CD4-positive, alpha-beta T cell treated with Interleukin-15 for 4 hours (primary cell): ENCODE data around the gene GFM2.
"Not testable (repeated sequence)": the region's sequence is repeated elsewhere in the genome, so short reads cannot be mapped to it uniquely, and the experiment has no call there.

ENCODE experiments used
- DNase-seq: peaks from one replicate; pipeline ENCODE4 v3.0.0-alpha.2; 2020; ENCODE audit warnings: low spot score

GFM2 gene, protein sequence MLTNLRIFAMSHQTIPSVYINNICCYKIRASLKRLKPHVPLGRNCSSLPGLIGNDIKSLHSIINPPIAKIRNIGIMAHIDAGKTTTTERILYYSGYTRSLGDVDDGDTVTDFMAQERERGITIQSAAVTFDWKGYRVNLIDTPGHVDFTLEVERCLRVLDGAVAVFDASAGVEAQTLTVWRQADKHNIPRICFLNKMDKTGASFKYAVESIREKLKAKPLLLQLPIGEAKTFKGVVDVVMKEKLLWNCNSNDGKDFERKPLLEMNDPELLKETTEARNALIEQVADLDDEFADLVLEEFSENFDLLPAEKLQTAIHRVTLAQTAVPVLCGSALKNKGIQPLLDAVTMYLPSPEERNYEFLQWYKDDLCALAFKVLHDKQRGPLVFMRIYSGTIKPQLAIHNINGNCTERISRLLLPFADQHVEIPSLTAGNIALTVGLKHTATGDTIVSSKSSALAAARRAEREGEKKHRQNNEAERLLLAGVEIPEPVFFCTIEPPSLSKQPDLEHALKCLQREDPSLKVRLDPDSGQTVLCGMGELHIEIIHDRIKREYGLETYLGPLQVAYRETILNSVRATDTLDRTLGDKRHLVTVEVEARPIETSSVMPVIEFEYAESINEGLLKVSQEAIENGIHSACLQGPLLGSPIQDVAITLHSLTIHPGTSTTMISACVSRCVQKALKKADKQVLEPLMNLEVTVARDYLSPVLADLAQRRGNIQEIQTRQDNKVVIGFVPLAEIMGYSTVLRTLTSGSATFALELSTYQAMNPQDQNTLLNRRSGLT

DNA sequence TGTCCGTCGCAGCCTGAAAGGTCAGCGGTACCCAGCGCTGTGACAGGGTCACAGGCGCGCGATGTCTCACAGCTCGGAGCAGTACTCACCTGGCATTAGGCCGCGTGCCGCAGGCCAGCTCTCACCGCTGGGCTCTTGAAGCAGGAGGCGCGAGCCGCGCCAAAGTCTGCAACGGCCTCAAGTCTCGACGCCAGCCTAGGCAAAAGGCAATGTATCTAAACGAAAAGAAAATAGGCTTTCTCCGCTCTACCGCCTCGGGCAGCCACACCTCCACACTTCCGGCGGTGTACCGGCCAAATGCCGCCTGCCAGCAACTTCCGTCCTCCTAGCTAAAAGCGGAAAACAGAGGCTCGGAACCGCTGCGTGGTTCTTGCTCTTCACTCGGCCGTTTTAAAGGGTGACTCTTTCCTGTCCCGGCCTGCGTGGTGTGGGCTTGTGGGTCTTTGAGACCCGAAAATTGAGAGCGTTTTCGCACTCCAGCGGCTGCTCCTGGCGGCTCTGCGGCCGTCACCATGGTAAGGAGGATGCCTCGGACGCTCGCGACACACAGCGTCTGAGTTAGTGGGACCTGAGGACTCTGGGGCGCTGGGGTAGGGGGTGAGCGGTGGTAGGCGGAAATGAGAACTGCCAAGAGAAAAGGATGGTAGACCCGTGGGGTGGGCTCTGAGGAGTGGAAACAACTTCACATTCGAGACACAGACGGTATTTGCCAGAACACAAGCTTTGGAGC is at the start of gene GFM2, which contains the start of gene NSA2:
Gene GFM2, minus strand, starts transcription at position 269 of the 730 bp plus-strand sequence. CDS start 3,375 bp downstream, outside the sequence.
Gene NSA2, plus strand, starts transcription at position 401 of the 730 bp plus-strand sequence. Its CDS starts 112 bp downstream, at position 513.
- peak; percentile 92 for DNase-seq

DNA sequence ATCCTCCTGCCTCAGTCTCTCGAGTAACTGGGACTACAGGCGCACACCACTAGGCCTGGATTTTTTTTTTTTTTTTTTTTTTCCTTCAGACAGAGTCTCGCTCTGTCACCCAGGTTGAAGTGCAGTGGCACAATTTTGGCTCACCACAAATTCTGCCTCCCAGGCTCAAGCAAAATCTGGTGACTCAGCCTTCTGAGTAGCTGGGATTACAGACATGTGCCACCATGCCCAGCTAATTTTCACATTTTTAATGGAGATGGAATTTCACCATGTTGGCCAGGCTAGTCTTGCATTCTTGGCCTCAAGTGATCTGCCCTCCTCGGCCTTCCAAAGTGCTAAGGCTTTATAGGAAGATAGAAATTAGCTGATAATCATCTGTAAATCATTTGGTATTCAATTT is 44.0 kb upstream of the GFM2 start:
- DNase-seq = no peak

DNA sequence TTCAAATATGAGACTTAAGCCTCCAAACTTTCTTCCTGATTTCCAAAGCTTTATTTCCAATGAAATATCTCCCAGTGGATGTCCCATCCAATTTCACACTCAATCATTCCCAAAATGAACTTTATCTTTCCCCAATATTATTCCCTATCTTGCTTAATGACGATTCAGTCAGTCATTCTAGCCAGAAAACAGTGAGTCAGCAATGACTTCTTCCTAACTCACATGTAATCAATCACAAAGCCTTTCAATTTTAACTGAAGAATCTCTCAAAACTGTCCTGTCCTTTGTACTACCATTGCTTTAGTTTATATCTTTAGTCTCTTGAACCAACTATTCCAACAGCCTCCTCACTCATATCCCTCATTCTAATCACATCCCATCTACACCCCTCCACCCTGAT is 35.0 kb upstream of the GFM2 start:
- no peak for DNase-seq

DNA sequence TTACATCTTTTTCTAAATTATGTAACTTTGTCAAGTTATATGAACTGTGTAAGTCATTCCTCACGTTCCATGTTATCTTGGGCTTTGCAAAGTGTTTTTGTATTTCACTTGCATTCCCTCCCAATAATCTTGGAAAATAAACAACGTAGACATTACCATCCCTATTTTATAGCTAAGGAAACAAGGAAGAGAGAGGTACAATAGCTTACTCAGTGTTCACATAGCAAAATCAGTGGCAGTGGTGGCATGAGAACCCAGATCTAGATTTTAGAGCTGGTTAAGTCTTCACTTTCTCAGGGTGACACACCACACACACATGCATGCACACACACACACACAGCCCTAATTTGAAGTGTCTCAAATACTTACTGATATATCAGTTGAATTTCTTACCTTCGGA is 34.3 kb upstream of the GFM2 start:
- no peak for DNase-seq

DNA sequence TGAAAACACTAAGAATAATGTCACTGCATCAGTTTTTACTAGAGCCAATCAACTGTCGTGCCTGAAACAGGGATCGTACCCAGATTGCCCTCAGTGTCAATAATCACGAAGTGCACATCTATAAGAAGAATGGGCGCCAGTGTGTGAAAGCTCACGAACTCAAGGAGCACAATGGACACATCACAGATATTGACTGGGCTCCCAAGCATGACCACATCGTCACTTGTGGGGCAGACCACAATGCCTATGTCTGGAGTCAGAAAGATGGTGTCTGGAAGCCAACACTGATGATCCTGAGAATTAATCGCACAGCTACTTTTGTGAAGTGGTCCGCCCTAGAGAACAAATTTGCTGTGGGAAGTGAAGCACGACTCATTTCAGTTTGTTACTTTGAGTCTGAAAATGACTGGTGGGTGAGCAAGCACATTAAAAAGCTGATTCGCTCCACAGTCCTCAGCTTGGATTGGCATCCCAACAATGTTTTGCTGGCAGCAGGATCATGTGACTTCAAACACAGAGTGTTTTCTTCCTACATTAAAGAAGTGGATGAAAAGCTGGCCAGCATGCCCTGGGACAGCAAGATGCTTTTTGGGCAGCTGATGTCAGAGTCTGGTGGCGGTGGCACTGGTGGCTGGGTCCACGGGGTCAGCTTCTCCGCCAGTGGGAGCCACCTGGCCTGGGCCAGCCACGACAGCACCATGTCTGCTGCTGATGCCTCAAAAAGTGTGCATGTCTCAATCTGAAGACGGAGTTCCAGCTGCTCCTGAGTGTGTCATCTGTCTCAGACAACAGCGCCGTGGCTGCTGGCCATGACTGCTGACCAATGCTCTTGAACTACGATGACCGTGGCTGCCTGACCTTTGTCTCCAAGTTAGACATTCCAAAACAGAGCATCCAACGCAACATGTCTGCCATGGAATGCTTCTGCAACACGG is 32.3 kb upstream of the GFM2 start:
- no peak for DNase-seq

DNA sequence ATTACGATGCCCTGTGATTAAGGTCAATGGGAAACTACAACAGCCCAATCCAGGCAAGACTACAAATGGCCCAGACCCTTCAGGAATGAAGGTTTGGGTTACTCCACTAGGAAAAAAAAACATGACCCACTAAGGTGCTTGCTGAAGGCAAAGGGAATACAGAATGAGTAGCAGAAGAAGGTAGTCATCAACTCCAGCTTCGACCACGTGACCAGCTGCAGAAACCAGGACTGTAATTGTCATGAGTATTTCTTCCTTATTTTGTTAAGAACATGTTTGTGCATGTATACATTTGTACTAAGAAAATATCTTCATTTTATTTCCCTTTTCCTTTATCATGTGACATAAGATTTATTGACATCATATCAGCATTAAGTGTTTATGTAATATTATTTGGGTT is 24.8 kb upstream of the GFM2 start:
- DNase-seq = not testable (repeated sequence)

DNA sequence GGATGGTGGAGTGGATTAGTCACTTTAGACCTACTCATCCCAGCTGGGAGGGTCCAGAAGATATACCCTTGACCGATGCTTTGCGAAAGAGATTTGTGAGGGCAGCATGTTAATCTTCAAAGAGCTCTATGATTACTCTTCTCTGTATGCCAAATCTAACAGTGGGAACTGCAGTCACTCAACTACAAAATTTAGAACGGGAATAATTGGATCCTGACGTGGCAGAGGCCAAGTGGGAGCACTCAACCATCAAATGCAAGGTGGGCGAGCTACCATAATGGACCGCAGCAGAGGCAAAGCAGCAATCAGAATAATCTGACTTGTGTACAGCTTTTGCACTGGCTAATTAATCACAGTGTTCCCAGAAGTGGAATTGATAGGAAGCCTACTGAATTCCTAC is 20.5 kb upstream of the GFM2 start:
- no peak for DNase-seq

DNA sequence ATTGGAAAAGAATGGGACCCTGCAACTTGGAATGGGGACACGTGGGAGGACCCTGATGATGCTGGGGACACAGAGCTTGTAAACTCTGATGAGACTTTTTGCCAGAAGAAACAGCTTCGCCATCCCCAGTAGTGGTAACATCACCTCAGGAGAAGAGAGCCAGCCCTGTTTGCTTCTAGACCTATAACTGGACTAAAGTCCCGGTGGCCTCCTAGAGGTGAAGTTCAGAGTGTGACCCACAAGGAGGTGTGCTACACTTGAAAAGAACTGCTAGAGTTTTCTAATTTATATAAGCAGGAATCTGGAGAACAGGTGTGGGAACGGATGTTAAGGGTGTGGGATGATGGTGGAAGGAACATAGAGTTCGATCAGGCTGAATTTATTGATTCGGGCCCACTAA is 19.9 kb upstream of the GFM2 start:
- DNase-seq = no peak

DNA sequence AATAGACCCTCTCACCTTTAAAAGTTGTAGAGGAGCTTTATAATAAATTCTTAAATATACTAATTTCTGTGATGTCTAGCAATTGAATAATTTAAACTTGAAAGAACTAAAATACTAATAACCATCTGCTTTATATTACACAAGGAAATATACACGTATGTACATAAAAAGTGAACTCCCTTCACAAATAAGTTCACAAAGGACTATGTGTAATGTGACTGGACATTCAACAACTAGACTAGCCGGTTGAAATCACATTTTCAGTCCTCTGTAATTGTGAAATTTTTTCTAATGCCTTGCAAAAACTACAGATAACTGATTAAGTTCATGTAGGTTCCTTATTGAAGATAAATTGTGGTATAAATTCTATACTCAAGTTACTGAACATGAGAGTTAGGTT is 11.7 kb upstream of the GFM2 start:
- no peak for DNase-seq

DNA sequence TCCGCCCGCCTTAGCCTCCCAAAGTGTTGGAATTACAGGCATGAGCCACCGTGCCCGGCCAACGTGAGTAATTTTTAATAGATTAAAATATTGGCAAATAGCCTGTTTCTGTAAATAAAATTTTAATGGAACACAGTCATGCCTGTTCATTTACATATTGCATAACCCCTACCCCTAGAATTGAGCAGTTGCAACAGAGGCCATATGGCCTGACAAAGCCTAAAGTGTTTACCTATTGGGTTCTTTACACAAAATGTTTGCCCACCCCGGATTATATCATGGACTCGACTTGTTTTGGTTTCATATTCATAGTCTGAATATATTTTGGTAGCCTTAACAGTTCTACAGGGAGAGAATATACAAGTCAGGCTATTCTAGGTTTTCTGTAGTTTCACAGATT is 5.4 kb upstream of the GFM2 start:
- DNase-seq = no peak

DNA sequence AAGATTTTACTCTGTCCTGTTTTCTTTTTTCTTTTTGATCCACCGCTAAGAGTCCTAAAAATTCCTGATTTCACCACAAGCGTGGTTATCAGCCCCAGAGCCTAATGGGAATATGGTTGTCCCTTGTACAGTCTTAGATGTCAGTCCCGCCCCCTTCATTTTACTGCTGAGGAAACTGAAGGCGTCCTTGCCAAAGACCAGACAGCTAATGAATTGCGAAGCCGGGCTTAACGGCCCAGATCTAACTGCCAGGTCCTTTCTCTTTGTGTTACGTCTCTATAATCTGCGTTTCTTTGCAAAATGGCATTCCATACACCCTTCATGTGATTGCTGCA is 629 bp upstream of the GFM2 start:
- DNase-seq = no peak

DNA sequence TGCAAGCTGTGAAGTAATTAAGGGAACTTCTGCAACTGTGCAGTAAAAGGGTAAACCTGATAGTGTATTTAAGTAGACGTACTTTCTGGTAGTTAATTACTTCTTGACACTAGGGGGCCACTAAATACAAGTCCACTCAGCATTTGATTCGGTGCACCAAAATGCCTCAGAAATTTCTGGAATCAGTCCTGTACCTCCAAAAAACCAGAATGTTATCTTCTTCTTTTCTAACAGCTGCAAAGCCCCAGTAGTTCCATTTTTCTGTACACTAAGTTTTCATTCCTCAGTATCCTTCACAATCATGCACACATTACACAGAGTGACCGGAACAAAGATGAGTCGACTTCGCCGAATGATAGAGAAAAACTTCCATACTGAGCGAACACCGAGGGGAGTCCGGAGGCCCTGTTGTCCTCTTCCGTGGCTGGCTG is 484 bp downstream of the GFM2 start:
- peak; percentile 29 for DNase-seq

DNA sequence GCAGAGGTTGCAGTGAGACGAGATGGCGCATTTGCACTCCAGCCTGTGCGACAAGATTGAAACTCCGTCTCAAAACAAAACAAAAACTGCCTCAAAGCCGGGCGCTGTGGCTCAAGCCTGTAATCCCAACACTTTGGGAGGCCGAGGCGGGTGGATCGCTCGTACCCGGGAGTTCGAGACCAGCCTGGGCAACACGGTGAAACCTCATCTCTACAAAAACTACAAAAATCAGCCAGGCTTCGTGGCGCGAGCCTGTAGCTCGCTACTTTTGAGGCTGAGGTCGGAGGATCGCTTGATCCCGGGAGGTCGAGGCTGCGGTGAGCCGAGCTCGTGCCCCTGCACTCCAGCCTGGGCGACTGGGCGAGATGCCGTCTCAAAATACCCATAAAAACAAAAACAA is 988 bp downstream of the GFM2 start:
- DNase-seq = no peak

DNA sequence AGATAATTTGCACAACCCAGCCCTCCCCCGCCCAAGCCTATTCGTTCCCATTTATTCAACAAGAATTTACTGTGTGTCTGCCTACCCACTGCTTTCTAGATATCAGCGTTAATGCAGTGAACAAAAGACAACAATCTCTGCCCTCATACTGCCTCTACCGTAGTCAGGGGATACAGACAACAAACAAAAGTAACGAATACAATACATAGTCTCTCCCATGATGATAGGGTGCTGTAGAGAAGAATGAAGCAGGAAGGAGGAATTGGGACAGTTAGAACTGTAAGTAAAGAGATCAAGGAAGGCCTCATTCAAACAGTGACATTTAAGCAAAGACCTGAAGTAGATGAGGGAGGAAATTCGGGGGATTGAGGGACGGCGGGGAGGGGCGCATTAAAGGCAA is 1.7 kb downstream of the GFM2 start:
- no peak for DNase-seq

DNA sequence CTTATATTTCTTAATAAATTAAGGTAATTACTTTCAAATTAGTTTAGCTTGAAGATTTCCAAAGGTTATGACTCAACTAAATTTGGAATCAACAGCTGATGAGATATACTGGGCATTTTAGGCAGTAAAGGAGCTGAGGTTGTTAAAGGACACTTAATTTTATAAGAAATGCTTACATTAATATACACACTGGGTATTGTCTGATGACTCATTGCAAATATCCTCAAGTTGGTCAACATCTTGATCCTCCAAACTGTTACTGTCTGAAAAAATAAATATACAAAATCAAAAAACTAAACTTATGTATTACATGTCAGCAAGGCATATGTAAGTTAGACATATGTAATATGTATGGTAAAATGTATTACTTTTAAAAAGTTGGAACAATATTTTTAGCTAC is 3.4 kb downstream of the GFM2 start:
- no peak for DNase-seq

DNA sequence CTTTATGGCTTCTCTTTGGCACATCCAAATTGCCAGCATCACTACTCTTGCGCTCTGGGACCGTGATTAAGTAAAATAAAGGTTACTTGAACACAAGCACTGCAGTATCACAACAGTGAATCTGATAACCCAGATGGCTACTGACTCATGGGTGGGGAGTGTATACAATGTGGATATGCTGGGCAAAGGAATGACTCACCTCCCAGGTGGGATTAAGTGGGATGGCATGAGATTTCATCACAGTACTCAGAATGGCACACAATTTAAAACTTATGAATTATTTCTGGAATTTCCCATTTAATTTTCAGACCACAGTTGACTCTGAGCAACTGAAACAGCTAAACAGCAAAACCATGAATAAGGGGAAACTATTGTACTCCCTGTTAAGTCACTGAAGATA is 4.3 kb downstream of the GFM2 start:
- DNase-seq = peak; percentile 5

DNA sequence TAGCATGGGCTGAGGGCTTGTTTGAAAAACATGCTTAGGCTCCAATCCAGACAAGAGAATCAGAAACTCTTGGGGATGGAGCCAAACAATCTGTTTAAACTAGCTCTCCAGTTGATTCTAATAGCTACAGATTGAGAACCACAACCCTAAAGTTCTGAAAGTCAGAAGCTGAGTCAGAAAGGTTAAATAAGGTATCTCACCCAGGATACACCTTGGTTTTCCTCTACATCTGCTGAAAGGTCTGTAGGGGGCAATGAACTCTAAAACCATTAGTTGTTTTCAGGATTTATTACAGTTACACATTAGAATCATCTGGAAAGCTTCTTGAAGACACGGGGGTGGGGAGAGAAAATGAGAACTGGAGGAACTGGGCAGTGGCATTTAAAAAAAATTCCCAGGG is 5.7 kb downstream of the GFM2 start:
- no peak for DNase-seq

DNA sequence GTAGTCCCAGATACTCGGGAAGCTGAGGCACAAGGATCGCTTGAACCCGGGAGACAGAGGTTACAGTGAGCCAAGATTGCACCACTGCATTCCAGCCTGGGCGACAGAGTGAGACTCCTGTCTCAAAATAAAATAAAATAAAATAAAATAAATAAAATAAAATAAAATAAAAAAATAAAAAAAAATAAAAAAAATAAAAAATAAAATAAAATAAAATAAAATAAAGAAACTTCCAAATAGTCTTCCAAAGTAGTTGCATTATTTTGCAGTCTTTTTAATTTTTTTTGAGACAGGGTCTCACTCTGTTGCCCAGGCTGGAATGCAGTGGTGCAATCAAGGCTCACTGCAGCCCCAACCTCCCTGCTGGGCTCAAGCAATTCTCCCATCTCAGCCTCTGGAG is 18.2 kb downstream of the GFM2 start:
- not testable (repeated sequence) for DNase-seq

DNA sequence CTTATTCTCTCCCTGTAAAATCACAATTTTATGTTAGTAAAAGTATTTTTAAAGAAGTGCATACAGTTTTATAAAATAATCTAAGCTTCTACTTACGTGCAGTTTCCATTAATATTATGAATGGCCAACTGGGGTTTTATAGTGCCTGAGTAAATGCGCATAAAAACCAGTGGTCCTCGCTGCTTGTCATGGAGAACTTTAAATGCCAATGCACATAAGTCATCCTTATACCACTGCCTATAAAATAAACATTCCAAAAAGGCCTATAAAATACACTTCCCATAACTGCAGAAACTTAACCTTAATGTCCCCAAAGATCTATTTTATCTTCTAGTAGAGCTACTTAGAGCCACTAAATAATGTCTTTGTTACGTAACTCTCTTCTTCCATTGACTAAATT is 28.5 kb downstream of the GFM2 start:
- no peak for DNase-seq

DNA sequence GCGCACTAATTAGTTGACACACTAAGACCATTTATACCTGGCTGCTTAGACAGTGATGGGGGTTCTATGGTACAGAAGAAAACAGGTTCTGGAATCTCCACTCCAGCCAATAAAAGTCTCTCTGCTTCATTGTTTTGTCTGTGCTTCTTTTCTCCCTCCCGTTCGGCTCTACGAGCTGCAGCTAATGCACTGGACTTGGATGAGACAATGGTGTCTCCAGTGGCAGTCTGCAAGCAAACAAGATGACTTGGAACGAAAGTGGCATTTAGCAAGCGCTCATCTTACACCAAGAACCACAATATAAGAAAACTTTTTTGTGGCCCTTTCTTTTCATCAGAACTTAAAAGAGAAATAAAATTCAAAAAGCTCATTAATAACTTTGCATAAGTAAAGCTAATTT is 30.2 kb downstream of the GFM2 start:
- DNase-seq = no peak

DNA sequence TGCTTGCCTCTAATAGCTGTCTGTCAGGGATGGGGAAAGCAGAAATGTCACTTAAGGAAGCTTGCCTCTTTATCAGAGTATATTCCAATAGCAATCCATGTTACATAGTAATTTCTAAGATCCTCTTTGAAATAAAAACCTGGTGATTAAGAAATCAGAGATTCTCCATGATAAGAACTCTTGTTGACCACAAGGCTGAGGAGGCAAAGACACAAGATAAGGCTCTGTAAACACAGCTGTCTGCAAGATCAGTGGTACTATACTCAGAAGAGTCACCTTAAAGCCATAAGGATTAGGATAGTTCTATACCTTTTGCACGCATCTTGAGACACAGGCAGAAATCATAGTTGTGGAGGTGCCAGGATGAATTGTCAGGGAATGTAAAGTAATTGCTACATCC is 41.6 kb downstream of the GFM2 start:
- DNase-seq = no peak

DNA sequence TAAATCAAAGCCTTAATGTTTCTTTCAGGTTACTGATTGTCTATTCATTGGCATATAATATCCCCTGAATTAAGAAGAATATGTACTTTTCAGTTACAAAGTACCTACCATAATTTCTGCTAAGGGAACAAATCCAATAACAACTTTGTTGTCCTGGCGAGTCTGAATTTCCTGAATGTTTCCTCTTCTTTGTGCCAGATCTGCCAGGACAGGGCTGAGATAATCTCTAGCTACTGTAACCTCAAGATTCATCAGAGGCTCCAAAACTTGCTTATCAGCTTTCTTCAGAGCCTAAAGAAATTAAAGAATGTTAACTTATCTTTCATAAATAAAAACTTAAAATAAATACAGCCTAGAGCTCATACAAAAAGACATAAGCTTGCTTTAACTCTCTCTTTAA is 44.6 kb downstream of the GFM2 start:
- no peak for DNase-seq
